ENCODE measurements around the gene DAO.

DNA sequence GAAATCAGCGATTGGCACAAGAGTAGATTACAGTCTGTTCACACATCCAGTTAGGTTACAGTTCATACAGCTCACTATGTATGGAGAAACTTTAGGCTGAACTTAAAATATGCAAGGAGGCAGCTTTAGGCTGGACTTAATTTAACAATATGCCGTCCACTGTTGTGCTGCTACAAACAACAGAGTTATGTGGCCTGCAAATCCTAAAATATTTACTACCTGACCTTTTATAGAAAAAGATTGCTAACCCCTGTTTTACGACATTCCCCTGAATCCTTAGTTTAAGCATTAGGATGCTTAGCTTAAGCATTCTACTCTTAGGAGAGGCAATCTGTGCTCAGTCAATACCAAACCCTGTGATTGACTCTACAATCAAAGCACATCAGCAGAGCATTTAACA, 50.9 kb downstream of the DAO start:
- TF ChIP-seq, protein P1, sequence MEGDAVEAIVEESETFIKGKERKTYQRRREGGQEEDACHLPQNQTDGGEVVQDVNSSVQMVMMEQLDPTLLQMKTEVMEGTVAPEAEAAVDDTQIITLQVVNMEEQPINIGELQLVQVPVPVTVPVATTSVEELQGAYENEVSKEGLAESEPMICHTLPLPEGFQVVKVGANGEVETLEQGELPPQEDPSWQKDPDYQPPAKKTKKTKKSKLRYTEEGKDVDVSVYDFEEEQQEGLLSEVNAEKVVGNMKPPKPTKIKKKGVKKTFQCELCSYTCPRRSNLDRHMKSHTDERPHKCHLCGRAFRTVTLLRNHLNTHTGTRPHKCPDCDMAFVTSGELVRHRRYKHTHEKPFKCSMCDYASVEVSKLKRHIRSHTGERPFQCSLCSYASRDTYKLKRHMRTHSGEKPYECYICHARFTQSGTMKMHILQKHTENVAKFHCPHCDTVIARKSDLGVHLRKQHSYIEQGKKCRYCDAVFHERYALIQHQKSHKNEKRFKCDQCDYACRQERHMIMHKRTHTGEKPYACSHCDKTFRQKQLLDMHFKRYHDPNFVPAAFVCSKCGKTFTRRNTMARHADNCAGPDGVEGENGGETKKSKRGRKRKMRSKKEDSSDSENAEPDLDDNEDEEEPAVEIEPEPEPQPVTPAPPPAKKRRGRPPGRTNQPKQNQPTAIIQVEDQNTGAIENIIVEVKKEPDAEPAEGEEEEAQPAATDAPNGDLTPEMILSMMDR (IDR thresholded peaks at IDR 0.05), result no peak
- no peak for TF ChIP-seq POLR2A (IDR thresholded peaks at IDR 0.05)

Data from breast epithelium (tissue), 3 donors.